ENCODE data around the gene RETN. TPM values are rescaled to one million over a fixed set of nuclear protein-coding genes. Genes with fewer than 3 reads are reported as not detected.
A peak's percentile ranks its signal among the peaks of the same experiment; 100 is the strongest.

RETN gene
- total RNA-seq, 1 experiment from 2014 or later = not detected

GRCh38 chr19:7652061-7652641 is 16.7 kb upstream of the RETN start (continued):
- TF ChIP-seq CTCF (IDR thresholded peaks at IDR 0.05 in 2 of 3, conservative IDR thresholded peaks at IDR 0.05 in 1 of 3; ENCODE audit: borderline replicate concordance in 1 of 3, insufficient read depth in 1 of 3, low read depth in 2 of 3, low read length in 2 of 3) (peak; percentile 78 to 96 (median 95)), SP1 (IDR thresholded peaks at IDR 0.05; ENCODE audit: low read depth) (no peak; the same call in none of the 2 replicates), POLR2AphosphoS5 (IDR thresholded peaks at IDR 0.05; ENCODE audit: low read depth, low read length) (no peak), YY1 (IDR thresholded peaks at IDR 0.05; ENCODE audit: extremely low read depth, insufficient replicate concordance, low read depth, low read length) (peak; percentile 65), RAD21 (IDR thresholded peaks at IDR 0.05; ENCODE audit: low read depth) (no peak; the same call in 1 of the 2 replicates), SRF (IDR thresholded peaks at IDR 0.05; ENCODE audit: low read depth) (no peak), POLR2A (IDR thresholded peaks at IDR 0.05; ENCODE audit: borderline replicate concordance, extremely low read depth, insufficient read depth, insufficient read length) (no peak)

- H2AFZ ChIP-seq (ENCODE audit: low read depth, low read length, poor library complexity, severe bottlenecking) = no peak overlapping the region
- H3K79me2 ChIP-seq (ENCODE audit: insufficient read depth, low read length) = no peaks in the 10 kb centered on the region
- ATAC-seq = no peak
- H3K4me3 ChIP-seq (replicated peaks in 1 of 2; ENCODE audit: low read depth in 1 of 2, low read length in 2 of 2) = no peak overlapping the region
- H3K4me2 ChIP-seq (ENCODE audit: low read length) = no peak overlapping the region
- TF ChIP-seq ELF1 (IDR thresholded peaks at IDR 0.05; ENCODE audit: borderline replicate concordance, low read depth) = no peak
- no peak for TF ChIP-seq ZFX (IDR thresholded peaks at IDR 0.05)
- no peak for TF ChIP-seq EGR1 (IDR thresholded peaks at IDR 0.05; ENCODE audit: low read depth)
- no peak for TF ChIP-seq SP1 (IDR thresholded peaks at IDR 0.05; ENCODE audit: low read depth)
- no peak for TF ChIP-seq SRF (IDR thresholded peaks at IDR 0.05; ENCODE audit: low read depth)
- TF ChIP-seq POLR2A (IDR thresholded peaks at IDR 0.05; ENCODE audit: borderline replicate concordance, extremely low read depth, insufficient read depth, insufficient read length) = no peak
- no peak for TF ChIP-seq CEBPB (IDR thresholded peaks at IDR 0.05; ENCODE audit: low read depth)
- TF ChIP-seq YY1 (IDR thresholded peaks at IDR 0.05; ENCODE audit: extremely low read depth, insufficient replicate concordance, low read depth, low read length) = no peak
- TF ChIP-seq MAX (IDR thresholded peaks at IDR 0.05) = no peak
- TF ChIP-seq CTCF (IDR thresholded peaks at IDR 0.05 in 2 of 3, conservative IDR thresholded peaks at IDR 0.05 in 1 of 3; ENCODE audit: borderline replicate concordance in 1 of 3, insufficient read depth in 1 of 3, low read depth in 2 of 3, low read length in 2 of 3) = no peak
- no peak for TF ChIP-seq TCF7L2 (IDR thresholded peaks at IDR 0.05; ENCODE audit: borderline replicate concordance, extremely low read depth, insufficient read depth, insufficient read length)
- RAD21 ChIA-PET (ENCODE audit: low non-redundant PET in 1 of 2, low total read pairs in 2 of 2, uncharacterized antibody in 2 of 2, unreplicated experiment in 2 of 2) = no interaction called here
- H3K9me3 ChIP-seq (ENCODE audit: control insufficient read depth in 1 of 2, insufficient read depth in 1 of 2, low read depth in 1 of 2, low read length in 2 of 2) = no peaks in the 10 kb centered on the region
- no peak for DNase-seq (ENCODE audit: low read depth, low spot score)
- CTCF ChIA-PET = interaction anchor here (1.2 kb wide), 1 partner anchor 86 kb away, joined by 5 read pairs; no protein-coding TSS in a partner anchor
- H3K4me1 ChIP-seq (ENCODE audit: control insufficient read depth in 1 of 2, insufficient read depth in 2 of 2, low read length in 2 of 2) = peaks cover 3 to 12% of the 10 kb centered on the region in 2 experiments
- intact Hi-C loops (cut with micrococcal nuclease) = no loop called here
- no peak overlapping the region for H3K9ac ChIP-seq (ENCODE audit: low read length)
- H3K27ac ChIP-seq (ENCODE audit: low read depth, low read length) = no peak overlapping the region
- no peaks in the 10 kb centered on the region for H3K27me3 ChIP-seq (ENCODE audit: insufficient read depth, low read length)
- no peaks in the 10 kb centered on the region for H3K9me2 ChIP-seq (ENCODE audit: insufficient read depth)
- no peaks in the 10 kb centered on the region for H3K36me3 ChIP-seq (ENCODE audit: control insufficient read depth in 1 of 2, insufficient read depth in 2 of 2, low read length in 2 of 2)
- POLR2A ChIA-PET = no interaction called here
- no peaks in the 10 kb centered on the region for H4K20me1 ChIP-seq (ENCODE audit: insufficient read depth)
- no TSS peak for BruUV-seq (replicated peaks)
Observed at GRCh38 chr19:7654401-7654800, 14.4 kb upstream of the RETN start.
